ENCODE data around the gene CT45A1. TPM values are rescaled to one million over a fixed set of nuclear protein-coding genes. Genes with fewer than 3 reads are reported as not detected.
"Not testable (repeated sequence)": the region's sequence is repeated elsewhere in the genome, so short reads cannot be mapped to it uniquely, and the experiment has no call there.

Gene CT45A1, protein sequence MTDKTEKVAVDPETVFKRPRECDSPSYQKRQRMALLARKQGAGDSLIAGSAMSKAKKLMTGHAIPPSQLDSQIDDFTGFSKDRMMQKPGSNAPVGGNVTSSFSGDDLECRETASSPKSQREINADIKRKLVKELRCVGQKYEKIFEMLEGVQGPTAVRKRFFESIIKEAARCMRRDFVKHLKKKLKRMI
- not detected for total RNA-seq

DNA sequence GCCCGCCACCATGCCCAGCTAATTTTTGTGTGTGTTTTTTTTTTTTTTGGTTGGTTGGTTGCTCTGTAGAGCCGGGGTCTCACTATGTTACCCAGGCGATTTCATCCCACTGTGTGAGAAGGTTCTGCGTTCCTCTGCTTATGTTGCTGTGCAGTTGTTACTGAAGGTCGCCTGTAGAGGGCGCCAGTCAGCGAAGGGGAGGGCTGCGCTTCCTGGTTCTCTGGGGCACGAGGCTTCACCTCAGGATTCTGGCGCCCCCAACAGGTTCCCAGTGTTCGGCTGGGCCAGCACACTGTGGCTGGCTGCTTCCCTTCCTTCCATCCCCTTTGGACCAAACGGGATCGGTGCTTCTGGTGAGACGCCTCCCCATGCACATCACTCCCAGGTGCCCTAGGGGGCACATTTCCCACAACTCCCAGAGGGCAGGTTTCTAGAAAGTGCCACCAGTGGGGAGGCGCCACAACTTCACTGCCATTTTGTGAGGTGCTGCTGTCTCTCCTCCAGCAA lies at the start of gene CT45A1:
Gene CT45A1 (plus strand): TSS at position 457 of the 507 bp plus-strand sequence. CDS start 5,302 bp downstream, outside the sequence.
- not testable (repeated sequence) for ATAC-seq; DNase-seq (ENCODE audit: low spot score)

DNA sequence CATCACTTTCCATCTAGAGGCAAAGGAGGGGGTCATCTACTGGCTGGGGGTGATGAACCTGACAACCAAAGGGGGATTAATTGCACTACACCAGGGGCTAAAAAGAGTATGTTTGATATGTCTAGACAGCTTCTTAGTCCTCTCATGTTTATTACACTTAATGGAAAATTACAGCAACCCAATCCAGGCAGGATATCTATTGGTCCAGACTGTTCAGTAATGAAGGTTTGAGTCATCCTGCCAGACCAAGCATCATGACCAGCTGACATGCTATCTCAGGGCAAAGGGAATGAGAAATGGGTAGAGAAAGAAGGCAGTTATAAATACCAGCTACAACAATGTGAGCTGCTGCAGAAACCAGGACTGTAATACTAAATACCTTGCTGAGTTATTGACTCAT lies 40.5 kb upstream of the CT45A1 start:
- ATAC-seq; DNase-seq (ENCODE audit: low spot score): not testable (repeated sequence)

DNA sequence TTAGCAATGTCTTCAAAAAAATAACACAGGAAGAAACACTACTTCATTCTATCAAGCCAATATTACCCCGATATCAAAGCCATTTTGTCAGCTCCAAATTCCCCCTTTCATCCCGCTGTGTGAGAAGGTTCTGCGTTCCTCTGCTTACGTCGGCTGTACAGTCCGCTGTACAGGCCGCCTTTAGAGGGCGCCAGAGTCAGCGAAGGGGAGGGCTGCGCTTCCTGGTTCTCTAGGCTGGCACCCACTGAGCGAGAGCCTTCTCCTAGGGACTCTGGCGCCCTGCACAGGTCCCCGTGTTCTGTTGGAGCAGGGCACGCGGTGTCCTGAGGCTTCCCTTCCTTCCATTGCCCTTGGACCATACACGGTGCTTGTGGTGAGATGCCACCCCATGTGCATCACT lies 25.3 kb upstream of the CT45A1 start:
- DNase-seq (ENCODE audit: low spot score) = no peak
- no peak for ATAC-seq

DNA sequence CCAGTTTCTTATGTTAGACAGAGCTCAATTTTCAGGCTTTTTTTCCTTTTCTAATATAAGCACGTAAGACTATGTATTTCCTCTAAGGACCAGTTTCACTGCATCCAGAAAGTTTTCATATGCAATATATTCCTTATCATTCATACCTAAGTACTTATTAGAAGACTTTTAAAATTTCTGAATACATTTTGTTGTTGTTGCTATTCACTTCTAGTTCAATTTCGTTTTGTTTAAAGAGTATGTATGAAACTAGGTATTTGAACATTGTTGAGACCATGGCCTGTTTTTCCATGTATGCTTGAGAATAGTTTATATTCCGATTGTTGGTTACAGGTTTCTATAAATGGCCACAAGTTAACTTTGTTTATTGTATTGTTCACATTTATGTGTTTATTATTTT lies 18.0 kb upstream of the CT45A1 start:
- DNase-seq (ENCODE audit: low spot score) (no peak), ATAC-seq (no peak)

DNA sequence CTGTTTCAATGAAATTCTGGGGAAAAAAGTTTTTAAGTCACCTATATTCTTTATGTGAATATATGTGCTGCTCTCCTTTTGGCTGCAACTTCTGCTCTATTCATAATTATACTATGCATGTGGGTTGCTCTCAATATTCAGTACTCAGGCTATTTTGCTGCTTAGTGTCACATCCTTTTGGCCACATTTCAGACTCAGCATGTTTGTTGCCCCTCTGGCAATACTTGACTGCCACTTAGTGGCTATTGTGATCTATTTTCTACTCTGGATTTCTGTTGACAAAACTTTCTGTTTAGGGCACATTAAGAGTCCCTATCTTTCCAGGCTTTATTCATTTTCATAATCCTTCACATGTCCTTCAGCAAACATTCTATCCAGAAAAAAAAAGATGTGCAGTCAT lies 15.8 kb upstream of the CT45A1 start:
- DNase-seq (ENCODE audit: low spot score) (no peak), ATAC-seq (no peak)

DNA sequence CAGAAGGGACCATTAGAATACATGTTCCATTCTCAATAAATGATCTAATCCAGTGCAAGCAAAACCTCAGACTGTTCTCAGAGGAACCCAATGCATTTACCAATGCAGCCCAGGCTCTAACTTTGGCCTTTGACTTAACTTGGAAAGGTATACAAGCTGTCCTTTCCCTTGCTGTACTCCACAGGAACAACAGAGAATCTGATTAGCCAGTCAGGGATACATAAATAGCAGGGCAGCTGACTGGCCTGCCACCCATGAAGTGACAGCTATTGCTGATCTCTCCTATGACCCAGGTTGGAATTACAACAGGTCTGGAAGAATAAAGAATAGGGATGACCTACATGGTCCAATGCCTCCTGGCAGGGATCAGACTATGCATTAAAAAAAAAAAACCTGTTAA lies 14.5 kb upstream of the CT45A1 start:
- DNase-seq (ENCODE audit: low spot score) (no peak), ATAC-seq (no peak)

DNA sequence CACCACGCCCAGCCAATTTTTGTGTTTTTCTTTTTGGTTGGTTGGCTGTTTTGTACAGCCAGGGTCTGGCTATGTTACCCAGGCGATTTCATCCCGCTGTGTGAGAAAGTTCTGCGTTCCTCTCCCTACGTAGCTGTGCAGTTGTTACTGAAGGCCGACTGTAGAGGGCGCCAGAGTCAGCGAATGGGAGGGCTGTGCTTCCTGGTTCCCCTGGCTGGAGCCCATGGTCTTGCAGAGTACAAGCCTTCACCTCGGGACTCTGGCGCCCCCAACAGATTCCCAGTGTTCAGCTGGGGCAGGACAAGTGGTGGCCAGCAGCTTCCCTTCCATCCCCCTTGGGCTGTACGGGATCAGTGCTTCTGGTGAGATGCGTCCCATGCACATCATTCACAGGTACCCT lies 5.6 kb upstream of the CT45A1 start:
- no peak for ATAC-seq
- DNase-seq (ENCODE audit: low spot score) = no peak

DNA sequence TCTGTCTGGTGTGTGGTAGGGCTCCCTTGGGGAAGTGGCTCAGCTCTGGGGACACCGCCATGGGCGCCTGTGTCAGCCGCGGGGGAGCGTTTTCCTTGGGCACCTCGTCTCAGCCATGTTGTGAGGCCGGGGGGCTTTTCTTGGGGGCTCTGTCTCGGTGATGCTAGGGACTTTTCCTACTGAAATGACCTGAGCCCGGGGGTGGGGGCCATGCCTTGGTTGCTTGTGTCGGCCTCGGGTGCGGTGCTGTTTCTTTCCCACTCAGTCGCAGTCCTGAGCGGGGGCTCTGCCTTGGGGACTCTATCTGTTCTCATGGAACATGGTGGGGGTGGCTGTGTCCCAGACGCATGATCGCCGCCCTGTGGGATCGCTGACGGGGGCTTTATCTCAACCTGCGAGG lies 356 bp downstream of the CT45A1 start:
- ATAC-seq = no peak
- DNase-seq (ENCODE audit: low spot score) = no peak

DNA sequence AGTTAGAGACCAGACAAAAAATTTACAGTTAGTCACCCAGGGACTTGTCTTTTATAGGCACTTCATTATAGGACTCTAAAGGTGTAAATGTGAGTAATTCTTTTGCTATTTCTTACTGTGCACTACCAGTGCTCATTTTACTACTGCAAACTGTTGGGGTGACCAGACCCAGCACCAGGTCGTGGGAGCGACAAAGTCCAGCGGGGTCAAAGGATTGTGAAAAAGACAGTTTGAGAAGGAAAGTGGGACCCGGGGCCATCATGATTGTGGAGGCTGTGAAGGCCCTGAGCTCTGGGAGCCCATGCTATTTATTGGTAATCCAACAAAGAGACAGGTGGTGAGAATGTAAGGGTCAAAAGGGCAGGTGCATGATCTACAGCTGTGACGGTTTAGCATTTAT lies 21.2 kb downstream of the CT45A1 start:
- not testable (repeated sequence) for ATAC-seq; DNase-seq (ENCODE audit: low spot score)

DNA sequence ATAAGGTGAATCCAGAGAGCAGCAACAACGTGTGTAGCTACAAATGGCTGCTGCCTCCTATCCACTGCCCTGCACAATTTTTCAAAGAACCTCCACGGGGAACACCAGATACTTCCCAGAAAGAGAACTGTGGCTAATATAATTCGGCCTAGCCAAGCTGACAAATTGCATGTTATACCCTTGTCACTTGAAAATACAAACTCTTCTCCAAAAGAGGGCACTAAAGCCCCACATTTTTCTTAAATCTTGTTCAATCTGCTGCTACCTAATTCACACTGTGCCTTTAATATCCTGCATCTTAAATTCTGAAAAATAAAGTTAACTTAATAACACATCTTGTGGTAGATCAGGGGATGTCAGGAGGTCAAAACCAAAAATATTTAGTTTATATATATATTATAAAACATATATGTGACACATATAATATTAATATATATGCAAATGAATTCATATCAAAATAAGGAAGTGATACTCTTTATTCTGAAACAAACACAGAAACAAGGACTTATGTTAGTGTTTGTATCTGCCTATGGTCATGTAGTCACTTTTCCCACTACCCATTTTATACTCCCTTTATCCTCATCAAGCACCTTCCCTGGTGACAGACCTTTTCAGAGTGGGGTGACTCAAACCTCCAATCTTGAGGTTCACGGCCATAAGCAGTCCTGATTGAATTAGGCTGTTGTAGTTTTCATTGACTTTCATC lies 24.1 kb downstream of the CT45A1 start:
- DNase-seq (ENCODE audit: low spot score) = no peak

DNA sequence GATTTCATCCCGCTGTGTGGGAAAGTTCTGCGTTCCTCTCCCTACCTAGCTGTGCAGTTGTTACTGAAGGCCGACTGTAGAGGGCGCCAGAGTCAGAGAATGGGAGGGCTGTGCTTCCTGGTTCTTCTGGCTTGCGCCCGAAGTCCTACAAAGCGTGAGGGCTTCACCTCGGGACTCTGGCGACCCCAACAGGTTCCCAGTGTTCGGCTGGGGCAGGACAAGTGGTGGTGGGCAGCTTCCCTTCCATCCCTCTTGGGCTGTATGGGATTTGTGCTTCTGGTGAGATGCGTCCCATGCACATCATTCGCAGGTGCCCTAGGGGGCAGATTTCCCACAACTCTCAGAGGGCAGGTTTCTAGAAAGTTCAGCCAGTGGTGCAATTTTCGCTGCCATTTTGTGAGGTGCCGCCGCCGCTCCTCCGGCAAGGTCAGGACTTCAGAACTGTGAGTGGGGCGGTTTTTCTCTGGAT lies 27.3 kb downstream of the CT45A1 start:
- no peak for ATAC-seq
- DNase-seq (ENCODE audit: low spot score) = no peak

More for the DNA sequence above, 24.1 kb downstream of the CT45A1 start:
- no peak for ATAC-seq

DNA sequence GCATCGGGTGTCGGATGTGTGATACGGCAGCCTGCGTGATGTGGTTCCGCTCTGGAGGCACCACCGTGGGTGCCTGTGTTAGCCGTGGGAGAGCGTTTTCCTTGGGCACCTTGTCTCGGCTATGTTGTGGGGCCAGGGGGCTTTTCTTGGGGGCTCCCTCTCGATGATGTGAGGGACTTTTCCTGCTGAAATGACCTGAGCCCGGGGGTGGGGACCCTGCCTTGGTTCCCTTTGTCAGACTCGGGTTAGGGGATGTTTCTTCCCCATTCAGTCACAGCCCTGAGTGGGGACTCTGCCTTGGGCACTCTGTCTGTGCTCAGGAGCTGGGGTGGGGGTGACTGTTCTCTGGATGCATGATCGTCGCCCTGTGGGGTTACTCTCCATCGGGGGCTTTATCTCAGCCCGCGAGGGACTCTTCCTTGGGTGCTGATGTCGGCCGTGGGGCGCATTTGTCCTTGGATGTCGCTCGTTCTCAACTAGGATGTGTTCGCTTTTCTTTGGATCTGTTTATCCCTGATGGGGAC lies 27.8 kb downstream of the CT45A1 start:
- DNase-seq (ENCODE audit: low spot score) (no peak), ATAC-seq (no peak)

DNA sequence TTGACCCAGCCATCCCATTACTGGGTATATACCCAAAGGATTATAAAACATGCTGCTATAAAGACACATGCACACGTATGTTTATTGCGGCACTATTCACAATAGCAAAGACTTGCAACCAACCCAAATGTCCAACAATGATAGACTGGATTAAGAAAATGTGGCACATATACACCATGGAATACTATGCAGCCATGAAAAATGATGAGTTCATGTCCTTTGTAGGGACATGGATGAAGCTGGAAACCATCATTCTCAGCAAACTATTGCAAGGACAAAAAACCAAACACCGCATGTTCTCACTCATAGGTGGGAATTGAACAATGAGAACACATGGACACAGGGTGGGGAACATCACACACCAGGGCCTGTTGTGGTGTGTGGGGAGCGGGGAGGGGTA lies 31.3 kb downstream of the CT45A1 start:
- ATAC-seq; DNase-seq (ENCODE audit: low spot score): not testable (repeated sequence)

DNA sequence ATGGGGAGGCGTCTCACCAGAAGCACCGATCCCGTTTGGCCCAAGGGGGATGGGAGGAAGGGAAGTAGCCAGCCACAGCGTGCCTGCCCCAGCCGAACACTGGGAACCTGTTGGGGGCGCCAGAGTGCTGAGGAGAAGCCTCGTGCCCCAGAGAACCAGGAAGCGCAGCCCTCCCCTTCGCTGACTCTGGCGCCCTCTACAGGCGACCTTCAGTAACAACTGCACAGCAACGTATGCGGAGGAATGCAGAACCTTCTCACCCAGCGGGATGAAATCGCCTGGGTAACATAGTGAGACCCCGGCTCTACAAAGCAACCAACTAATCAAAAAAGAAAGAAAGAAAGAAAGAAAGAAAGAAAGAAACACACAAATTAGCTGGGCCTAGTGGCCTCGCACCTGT lies 54.7 kb downstream of the CT45A1 start, which contains the start of gene CT45A3:
Gene CT45A3 (minus strand): TSS at position 101 of the 400 bp plus-strand sequence. CDS start 3,747 bp downstream, outside the sequence.
- ATAC-seq = not testable (repeated sequence)

More for the DNA sequence above, 54.7 kb downstream of the CT45A1 start, which contains the start of gene CT45A3:
- not testable (repeated sequence) for DNase-seq (ENCODE audit: low spot score)

Other genes with a start within 250 kb of the CT45A1 start
- gene INTS6L, start 193.0 kb upstream of the CT45A1 start, total RNA-seq = 0.98 TPM
- gene CT45A3, start 54.6 kb downstream of the CT45A1 start, total RNA-seq = not detected
- not detected for gene CT45A5, start 71.9 kb downstream of the CT45A1 start, total RNA-seq
- gene CT45A6, start 89.1 kb downstream of the CT45A1 start, total RNA-seq = not detected
- gene CT45A2, start 106.4 kb downstream of the CT45A1 start, total RNA-seq = not detected
- not detected for gene CT45A7, start 123.6 kb downstream of the CT45A1 start, total RNA-seq
- gene CT45A8, start 140.9 kb downstream of the CT45A1 start, total RNA-seq = not detected
- gene CT45A9, start 158.2 kb downstream of the CT45A1 start, total RNA-seq = not detected
- 0.45 TPM for gene CT45A10, start 179.8 kb downstream of the CT45A1 start, total RNA-seq
- gene SAGE1, start 180.1 kb downstream of the CT45A1 start, total RNA-seq = not detected